OCI-M1 (cell line): ENCODE measurements around the gene PANK4.

Experiments
- DNase-seq: peaks from one replicate; lab custom pipeline; 2025; lab: John Stamatoyannopoulos, UW

The PANK4 gene

GRCh38 chr1:2512862-2513421, 13.5 kb downstream of the PANK4 start:
- no peak for DNase-seq

- DNase-seq, result no peak
Measured at GRCh38 chr1:2510366-2511155, 15.8 kb downstream of the PANK4 start.

- DNase-seq, result no peak
Measured at GRCh38 chr1:2509589-2509988, 16.8 kb downstream of the PANK4 start.

- no peak for DNase-seq
Measured at GRCh38 chr1:2508751-2509150, 17.6 kb downstream of the PANK4 start.

- no peak for DNase-seq
Measured at GRCh38 chr1:2508180-2508579, 18.2 kb downstream of the PANK4 start.

- DNase-seq, result no peak
Measured at GRCh38 chr1:2507744-2508155, 18.6 kb downstream of the PANK4 start.

GRCh38 chr1:2506901-2507565, 19.4 kb downstream of the PANK4 start:
- no peak for DNase-seq

- no peak for DNase-seq
Measured at GRCh38 chr1:2506007-2506860, 20.2 kb downstream of the PANK4 start.

- DNase-seq, result no peak
Measured at GRCh38 chr1:2505461-2505994, 20.9 kb downstream of the PANK4 start.

- DNase-seq, result no peak
Measured at GRCh38 chr1:2504949-2505272, 21.5 kb downstream of the PANK4 start.

GRCh38 chr1:2504225-2504948, 22.0 kb downstream of the PANK4 start:
- no peak for DNase-seq

GRCh38 chr1:2503554-2504224, 22.7 kb downstream of the PANK4 start:
- no peak for DNase-seq

GRCh38 chr1:2502661-2503553, 23.5 kb downstream of the PANK4 start:
- no peak for DNase-seq

- DNase-seq, result no peak
Measured at GRCh38 chr1:2502210-2502609, 24.2 kb downstream of the PANK4 start.

GRCh38 chr1:2501820-2502119, 24.6 kb downstream of the PANK4 start:
- no peak for DNase-seq

- DNase-seq, result no peak
Measured at GRCh38 chr1:2501041-2501819, 25.2 kb downstream of the PANK4 start.

- no peak for DNase-seq
Measured at GRCh38 chr1:2499986-2500596, 26.3 kb downstream of the PANK4 start.

GRCh38 chr1:2499260-2499659, 27.1 kb downstream of the PANK4 start:
- DNase-seq, result no peak

- no peak for DNase-seq
Measured at GRCh38 chr1:2498648-2499047, 27.7 kb downstream of the PANK4 start.
